Fibroblast of skin of left biceps (primary cell): ENCODE results near the gene TTC21A.

Experiments used
- DNase-seq, 2 experiments: peaks; one replicate each; pipeline ENCODE4 v3.0.0-alpha.2; 2013; ENCODE audit warnings: low read depth in 2 of 2

The TTC21A gene

GRCh38 chr3:39137991-39138803 lies 30.7 kb downstream of the TTC21A start:
- no peak for DNase-seq

- DNase-seq = no peak
Observed at GRCh38 chr3:39138804-39139415, 31.4 kb downstream of the TTC21A start.

GRCh38 chr3:39139442-39139841 lies 32.0 kb downstream of the TTC21A start:
- no peak for DNase-seq

GRCh38 chr3:39140341-39140971 lies 33.0 kb downstream of the TTC21A start:
- no peak for DNase-seq

- no peak for DNase-seq
Observed at GRCh38 chr3:39141171-39141995, 33.9 kb downstream of the TTC21A start.

- DNase-seq = no peak
Observed at GRCh38 chr3:39142067-39142466, 34.6 kb downstream of the TTC21A start.

GRCh38 chr3:39143051-39143885 lies 35.8 kb downstream of the TTC21A start:
- no peak for DNase-seq

GRCh38 chr3:39144095-39144747 lies 36.7 kb downstream of the TTC21A start:
- DNase-seq = no peak

- no peak for DNase-seq
Observed at GRCh38 chr3:39144748-39145380, 37.4 kb downstream of the TTC21A start.

GRCh38 chr3:39146083-39146501 lies 38.6 kb downstream of the TTC21A start:
- DNase-seq = no peak

- peak; percentile 96 for DNase-seq
Observed at GRCh38 chr3:39146611-39147591, 39.4 kb downstream of the TTC21A start.

- DNase-seq = no peak
Observed at GRCh38 chr3:39147711-39148434, 40.4 kb downstream of the TTC21A start.

GRCh38 chr3:39148435-39149058 lies 41.1 kb downstream of the TTC21A start:
- DNase-seq = no peak

- DNase-seq = no peak
Observed at GRCh38 chr3:39149059-39149455, 41.6 kb downstream of the TTC21A start.

GRCh38 chr3:39149498-39150147 lies 42.1 kb downstream of the TTC21A start:
- no peak for DNase-seq

GRCh38 chr3:39150148-39150802 lies 42.8 kb downstream of the TTC21A start:
- no peak for DNase-seq
